ENCODE data around the gene KCNN3. TPM values are rescaled to one million over a fixed set of nuclear protein-coding genes. Genes with fewer than 3 reads are reported as not detected.

The KCNN3 gene
- total RNA-seq, 4 donors from 2014 or later: 0.21 to 0.78 (median 0.26) TPM

- no peak for DNase-seq (ENCODE audit: low spot score in 2 of 2)
- H3K9me3 ChIP-seq: no peaks in the 10 kb centered on the region
- no peak overlapping the region for H3K4me3 ChIP-seq
- TF ChIP-seq EP300 (IDR thresholded peaks at IDR 0.05) (no peak), POLR2A (IDR thresholded peaks at IDR 0.05) (no peak)
- TF ChIP-seq, protein P1, sequence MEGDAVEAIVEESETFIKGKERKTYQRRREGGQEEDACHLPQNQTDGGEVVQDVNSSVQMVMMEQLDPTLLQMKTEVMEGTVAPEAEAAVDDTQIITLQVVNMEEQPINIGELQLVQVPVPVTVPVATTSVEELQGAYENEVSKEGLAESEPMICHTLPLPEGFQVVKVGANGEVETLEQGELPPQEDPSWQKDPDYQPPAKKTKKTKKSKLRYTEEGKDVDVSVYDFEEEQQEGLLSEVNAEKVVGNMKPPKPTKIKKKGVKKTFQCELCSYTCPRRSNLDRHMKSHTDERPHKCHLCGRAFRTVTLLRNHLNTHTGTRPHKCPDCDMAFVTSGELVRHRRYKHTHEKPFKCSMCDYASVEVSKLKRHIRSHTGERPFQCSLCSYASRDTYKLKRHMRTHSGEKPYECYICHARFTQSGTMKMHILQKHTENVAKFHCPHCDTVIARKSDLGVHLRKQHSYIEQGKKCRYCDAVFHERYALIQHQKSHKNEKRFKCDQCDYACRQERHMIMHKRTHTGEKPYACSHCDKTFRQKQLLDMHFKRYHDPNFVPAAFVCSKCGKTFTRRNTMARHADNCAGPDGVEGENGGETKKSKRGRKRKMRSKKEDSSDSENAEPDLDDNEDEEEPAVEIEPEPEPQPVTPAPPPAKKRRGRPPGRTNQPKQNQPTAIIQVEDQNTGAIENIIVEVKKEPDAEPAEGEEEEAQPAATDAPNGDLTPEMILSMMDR (IDR thresholded peaks at IDR 0.05): no peak
- H3K27ac ChIP-seq: no peak overlapping the region
- 60 to 62% methylated on average over 4 of the region's 4 CpGs for WGBS, 2 donors
- no peaks in the 10 kb centered on the region for H3K36me3 ChIP-seq
- no peaks in the 10 kb centered on the region for H3K4me1 ChIP-seq
- peaks cover 0 to 5% of the 10 kb centered on the region in 2 donors for H3K27me3 ChIP-seq
Observed at GRCh38 chr1:154696456-154696855, 173.6 kb downstream of the KCNN3 start.

GRCh38 chr1:154695985-154696384 is 174.1 kb downstream of the KCNN3 start:
- Histone ChIP-seq H3K36me3 (no peaks in the 10 kb centered on the region), H3K4me1 (no peaks in the 10 kb centered on the region), H3K27ac (no peak overlapping the region), H3K4me3 (no peak overlapping the region), H3K9me3 (no peaks in the 10 kb centered on the region), H3K27me3 (peaks cover 0 to 5% of the 10 kb centered on the region in 2 donors)
- TF ChIP-seq EP300 (IDR thresholded peaks at IDR 0.05) (no peak), POLR2A (IDR thresholded peaks at IDR 0.05) (no peak)
- TF ChIP-seq, protein P1 (IDR thresholded peaks at IDR 0.05): no peak
- WGBS, 2 donors: 50 to 51% methylated on average over 2 of the region's 2 CpGs
- DNase-seq (ENCODE audit: low spot score in 2 of 2): no peak

DNA sequence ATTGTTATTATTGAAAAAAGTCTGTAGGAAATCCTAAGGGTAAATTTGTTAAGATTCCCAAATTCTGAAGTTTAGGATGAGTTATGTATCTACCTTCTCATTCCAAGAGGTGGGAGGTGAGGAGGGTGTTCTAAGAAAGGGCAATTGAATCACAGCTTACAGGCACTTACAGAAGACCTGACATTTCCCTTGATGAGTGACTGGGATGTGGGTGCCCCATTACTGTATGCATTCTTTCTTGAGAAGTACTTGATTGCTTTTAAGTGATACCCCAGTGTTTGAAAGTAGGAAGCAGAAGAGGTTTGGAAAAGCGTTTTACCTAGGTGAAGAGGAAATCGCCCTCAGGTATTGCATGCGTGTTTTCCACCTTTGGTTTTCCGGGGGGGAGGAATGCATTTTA is 175.1 kb downstream of the KCNN3 start:
- H3K4me3 ChIP-seq: no peak overlapping the region
- WGBS, 2 donors: 83% methylated on average over 4 of the region's 4 CpGs
- TF ChIP-seq POLR2A (IDR thresholded peaks at IDR 0.05) (no peak), EP300 (IDR thresholded peaks at IDR 0.05) (no peak)
- TF ChIP-seq, protein P1 (IDR thresholded peaks at IDR 0.05): no peak
- DNase-seq (ENCODE audit: low spot score in 2 of 2): no peak
- H3K4me1 ChIP-seq: no peaks in the 10 kb centered on the region
- H3K36me3 ChIP-seq: no peaks in the 10 kb centered on the region
- H3K9me3 ChIP-seq: no peaks in the 10 kb centered on the region
- peaks cover 0 to 5% of the 10 kb centered on the region in 2 donors for H3K27me3 ChIP-seq
- no peak overlapping the region for H3K27ac ChIP-seq

- Histone ChIP-seq H3K27ac (no peak overlapping the region), H3K36me3 (no peaks in the 10 kb centered on the region), H3K4me1 (no peaks in the 10 kb centered on the region), H3K4me3 (no peak overlapping the region), H3K27me3 (no peaks in the 10 kb centered on the region), H3K9me3 (no peaks in the 10 kb centered on the region)
- TF ChIP-seq EP300 (IDR thresholded peaks at IDR 0.05) (no peak), POLR2A (IDR thresholded peaks at IDR 0.05) (no peak)
- TF ChIP-seq, protein P1 (IDR thresholded peaks at IDR 0.05): no peak
- DNase-seq (ENCODE audit: low spot score in 2 of 2): no peak
- WGBS, 2 donors: 57% methylated on average over 3 of the region's 3 CpGs
Observed at GRCh38 chr1:154689083-154689482, 181.0 kb downstream of the KCNN3 start.

GRCh38 chr1:154686507-154686906 is 183.6 kb downstream of the KCNN3 start:
- H3K4me1 ChIP-seq: no peaks in the 10 kb centered on the region
- no peaks in the 10 kb centered on the region for H3K27me3 ChIP-seq
- 25 to 30% methylated on average over 2 of the region's 2 CpGs for WGBS, 2 donors
- DNase-seq (ENCODE audit: low spot score in 2 of 2): no peak
- H3K9me3 ChIP-seq: no peaks in the 10 kb centered on the region
- H3K4me3 ChIP-seq: no peak overlapping the region
- H3K27ac ChIP-seq: no peak overlapping the region
- H3K36me3 ChIP-seq: no peaks in the 10 kb centered on the region
- TF ChIP-seq EP300 (IDR thresholded peaks at IDR 0.05): no peak

- 91 to 94% methylated on average over 3 of the region's 4 CpGs for WGBS, 2 donors
- Histone ChIP-seq H3K36me3 (no peaks in the 10 kb centered on the region), H3K27me3 (no peaks in the 10 kb centered on the region), H3K9me3 (peaks cover 0 to 3% (median 0%) of the 10 kb centered on the region in 4 donors), H3K4me3 (no peak overlapping the region), H3K27ac (no peak overlapping the region), H3K4me1 (no peaks in the 10 kb centered on the region)
- DNase-seq (ENCODE audit: low spot score in 2 of 2): no peak
- TF ChIP-seq POLR2A (IDR thresholded peaks at IDR 0.05): no peak
- TF ChIP-seq, protein P1 (IDR thresholded peaks at IDR 0.05): no peak
- no peak for TF ChIP-seq EP300 (IDR thresholded peaks at IDR 0.05)
Observed at GRCh38 chr1:154683820-154684219, 186.3 kb downstream of the KCNN3 start.
